ENCODE measurements around the gene CRB3.

The CRB3 gene

DNA sequence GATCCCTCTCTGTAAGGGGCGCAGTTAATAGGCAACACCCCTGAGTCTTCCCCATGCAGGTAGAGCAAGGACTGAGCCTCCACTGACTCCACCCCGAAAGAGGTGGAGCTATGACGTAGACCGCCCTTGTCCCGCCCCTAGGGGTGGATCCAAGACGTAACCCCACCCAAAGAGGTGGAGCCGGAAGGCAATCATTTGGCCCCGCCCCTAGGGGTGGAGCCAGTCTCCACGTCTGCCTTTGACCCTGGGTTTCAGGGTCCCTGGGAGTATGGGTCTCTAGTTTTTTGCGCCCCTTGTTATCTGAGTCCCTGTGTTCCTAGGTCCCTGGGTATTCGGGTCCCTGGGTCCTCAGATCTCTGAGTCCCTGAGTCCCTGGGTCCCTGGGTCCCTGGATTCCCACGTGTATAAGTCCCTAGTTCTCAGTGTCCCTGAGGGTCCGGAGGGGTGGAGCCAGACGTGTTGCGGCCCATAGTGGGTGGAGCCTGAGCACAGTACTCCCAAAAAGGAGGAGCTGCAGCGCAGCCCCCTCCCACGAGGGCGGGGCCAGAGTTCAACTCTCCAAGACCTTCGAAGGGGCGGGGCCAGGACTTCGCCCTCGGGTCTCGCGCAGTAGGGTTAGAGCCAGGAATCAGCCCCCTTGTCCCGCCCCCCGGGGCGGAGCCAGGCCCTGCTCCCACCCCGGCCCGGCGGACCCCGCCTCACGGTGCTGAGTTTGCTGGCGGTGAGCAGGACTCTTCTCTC is 12.3 kb downstream of the CRB3 start:
- H2BK5ac ChIP-seq (ENCODE audit: low read length) = no peak overlapping the region
- no peak overlapping the region for H4K5ac ChIP-seq (ENCODE audit: low read length)
- H2BK120ac ChIP-seq (ENCODE audit: low read depth, low read length) = no peak overlapping the region
- peak; percentile 99 for DNase-seq
- no peak overlapping the region for H4K8ac ChIP-seq (ENCODE audit: low read depth, low read length)
- no peak overlapping the region for H3K56ac ChIP-seq (ENCODE audit: low read length)
- H3K27ac ChIP-seq (ENCODE audit: low read depth, low read length) = no peak overlapping the region
- no peak overlapping the region for H3K23ac ChIP-seq (ENCODE audit: low read length)
- H3K36me3 ChIP-seq (ENCODE audit: control insufficient read depth, insufficient read depth, low read length) = no peaks in the 10 kb centered on the region
- H3K4me2 ChIP-seq (ENCODE audit: low read length) = peak overlapping the region; percentile 99
- no CpG with 5 or more reads among the region's 33 CpGs for WGBS (ENCODE audit: extremely low coverage, insufficient coverage, low lambda C conversion rate)
- peak overlapping the region; percentile 43 for H3K4me3 ChIP-seq (ENCODE audit: low read length)
- no peak overlapping the region for H2BK15ac ChIP-seq (replicated peaks; ENCODE audit: low read depth)
- peak overlapping the region; percentile 52 for H3K9ac ChIP-seq (ENCODE audit: low read length)
- H3K4ac ChIP-seq (ENCODE audit: low read depth, low read length) = no peak overlapping the region
- H3K27me3 ChIP-seq (ENCODE audit: insufficient read depth, low read length, poor library complexity) = no peaks in the 10 kb centered on the region
- H2AK5ac ChIP-seq (ENCODE audit: low read length) = no peak overlapping the region
- no peaks in the 10 kb centered on the region for H3K79me2 ChIP-seq (ENCODE audit: control insufficient read depth, insufficient read depth, low read length)
- no peaks in the 10 kb centered on the region for H3K79me1 ChIP-seq (ENCODE audit: low read length)
- no peaks in the 10 kb centered on the region for H3K4me1 ChIP-seq (ENCODE audit: control insufficient read depth, low read depth, low read length)
- no peak overlapping the region for H3K18ac ChIP-seq (ENCODE audit: low read length)

DNA sequence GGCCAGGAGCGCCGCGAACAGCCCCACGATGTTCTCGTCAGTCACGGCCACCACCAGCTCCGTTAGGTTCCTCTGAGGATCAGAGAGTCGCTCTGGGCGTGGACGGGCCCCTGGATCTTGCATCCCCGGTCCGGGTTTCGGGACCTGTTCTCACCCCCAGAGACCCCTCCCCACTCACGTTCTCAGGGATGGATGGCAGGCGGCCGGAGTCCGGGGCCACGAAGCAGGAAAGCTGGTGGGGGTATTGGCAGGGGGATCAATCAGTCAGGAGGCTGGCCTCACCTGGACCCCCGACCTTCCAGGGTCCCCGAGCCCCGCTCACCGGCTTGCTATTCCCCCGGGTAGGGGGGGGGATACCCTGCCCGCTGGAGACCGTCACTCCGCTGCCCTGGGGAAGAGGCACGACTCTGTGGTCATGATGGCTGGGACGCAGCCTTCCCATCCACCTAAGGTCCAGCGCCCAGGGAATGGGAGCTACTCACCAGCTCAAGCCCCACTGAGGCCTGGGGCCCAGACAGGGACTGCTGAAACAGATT is 12.9 kb downstream of the CRB3 start:
- no peak overlapping the region for H4K5ac ChIP-seq (ENCODE audit: low read length)
- no peak overlapping the region for H3K4ac ChIP-seq (ENCODE audit: low read depth, low read length)
- no peak overlapping the region for H2AK5ac ChIP-seq (ENCODE audit: low read length)
- H2BK120ac ChIP-seq (ENCODE audit: low read depth, low read length) = no peak overlapping the region
- H4K8ac ChIP-seq (ENCODE audit: low read depth, low read length) = no peak overlapping the region
- peak overlapping the region; percentile 91 for H3K4me2 ChIP-seq (ENCODE audit: low read length)
- no peak for DNase-seq
- no peaks in the 10 kb centered on the region for H3K4me1 ChIP-seq (ENCODE audit: control insufficient read depth, low read depth, low read length)
- no peaks in the 10 kb centered on the region for H3K79me2 ChIP-seq (ENCODE audit: control insufficient read depth, insufficient read depth, low read length)
- H2BK5ac ChIP-seq (ENCODE audit: low read length) = no peak overlapping the region
- H3K27me3 ChIP-seq (ENCODE audit: insufficient read depth, low read length, poor library complexity) = no peaks in the 10 kb centered on the region
- H3K4me3 ChIP-seq (ENCODE audit: low read length) = peak overlapping the region; percentile 32
- no peaks in the 10 kb centered on the region for H3K79me1 ChIP-seq (ENCODE audit: low read length)
- H3K18ac ChIP-seq (ENCODE audit: low read length) = no peak overlapping the region
- H3K27ac ChIP-seq (ENCODE audit: low read depth, low read length) = no peak overlapping the region
- peak overlapping the region; percentile 52 for H3K9ac ChIP-seq (ENCODE audit: low read length)
- H3K23ac ChIP-seq (ENCODE audit: low read length) = no peak overlapping the region
- no CpG with 5 or more reads among the region's 29 CpGs for WGBS (ENCODE audit: extremely low coverage, insufficient coverage, low lambda C conversion rate)
- H3K36me3 ChIP-seq (ENCODE audit: control insufficient read depth, insufficient read depth, low read length) = no peaks in the 10 kb centered on the region
- H3K56ac ChIP-seq (ENCODE audit: low read length) = peak overlapping the region; percentile 73
- H2BK15ac ChIP-seq (replicated peaks; ENCODE audit: low read depth) = no peak overlapping the region

DNA sequence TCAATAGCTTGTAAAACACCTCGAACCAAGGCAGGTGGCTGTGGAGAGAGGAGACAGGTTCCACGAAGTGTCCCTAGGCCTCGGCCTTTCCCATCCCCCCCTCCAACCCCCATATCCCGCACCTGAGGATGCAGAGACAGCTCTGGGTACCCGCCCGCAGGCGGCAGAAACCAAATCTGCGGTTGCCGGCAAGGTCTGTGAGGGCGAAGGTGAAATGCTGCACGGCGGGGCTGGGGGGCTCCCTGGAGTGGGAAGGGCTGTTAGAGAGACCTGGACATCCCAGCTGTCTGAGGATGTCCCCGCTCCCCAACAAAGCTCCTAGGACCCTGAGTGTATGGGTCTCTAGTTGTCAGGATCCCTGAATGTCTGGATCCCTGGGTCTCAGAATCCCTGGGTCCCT is 14.7 kb downstream of the CRB3 start:
- no peak overlapping the region for H3K4me3 ChIP-seq (ENCODE audit: low read length)
- H3K23ac ChIP-seq (ENCODE audit: low read length) = no peak overlapping the region
- no peaks in the 10 kb centered on the region for H3K79me1 ChIP-seq (ENCODE audit: low read length)
- H3K4me2 ChIP-seq (ENCODE audit: low read length) = no peak overlapping the region
- no peaks in the 10 kb centered on the region for H3K36me3 ChIP-seq (ENCODE audit: control insufficient read depth, insufficient read depth, low read length)
- no peak overlapping the region for H2AK5ac ChIP-seq (ENCODE audit: low read length)
- no peak for DNase-seq
- H3K4ac ChIP-seq (ENCODE audit: low read depth, low read length) = no peak overlapping the region
- H3K79me2 ChIP-seq (ENCODE audit: control insufficient read depth, insufficient read depth, low read length) = no peaks in the 10 kb centered on the region
- H3K9ac ChIP-seq (ENCODE audit: low read length) = no peak overlapping the region
- whole genome bisulfite sequencing (ENCODE audit: extremely low coverage, insufficient coverage, low lambda C conversion rate) = no CpG with 5 or more reads among the region's 13 CpGs
- H3K4me1 ChIP-seq (ENCODE audit: control insufficient read depth, low read depth, low read length) = no peaks in the 10 kb centered on the region
- no peaks in the 10 kb centered on the region for H3K27me3 ChIP-seq (ENCODE audit: insufficient read depth, low read length, poor library complexity)
- no peak overlapping the region for H4K5ac ChIP-seq (ENCODE audit: low read length)
- H3K18ac ChIP-seq (ENCODE audit: low read length) = no peak overlapping the region
- no peak overlapping the region for H2BK5ac ChIP-seq (ENCODE audit: low read length)
- no peak overlapping the region for H3K56ac ChIP-seq (ENCODE audit: low read length)
- H2BK120ac ChIP-seq (ENCODE audit: low read depth, low read length) = no peak overlapping the region
- H4K8ac ChIP-seq (ENCODE audit: low read depth, low read length) = no peak overlapping the region
- H2BK15ac ChIP-seq (replicated peaks; ENCODE audit: low read depth) = no peak overlapping the region
- no peak overlapping the region for H3K27ac ChIP-seq (ENCODE audit: low read depth, low read length)

DNA sequence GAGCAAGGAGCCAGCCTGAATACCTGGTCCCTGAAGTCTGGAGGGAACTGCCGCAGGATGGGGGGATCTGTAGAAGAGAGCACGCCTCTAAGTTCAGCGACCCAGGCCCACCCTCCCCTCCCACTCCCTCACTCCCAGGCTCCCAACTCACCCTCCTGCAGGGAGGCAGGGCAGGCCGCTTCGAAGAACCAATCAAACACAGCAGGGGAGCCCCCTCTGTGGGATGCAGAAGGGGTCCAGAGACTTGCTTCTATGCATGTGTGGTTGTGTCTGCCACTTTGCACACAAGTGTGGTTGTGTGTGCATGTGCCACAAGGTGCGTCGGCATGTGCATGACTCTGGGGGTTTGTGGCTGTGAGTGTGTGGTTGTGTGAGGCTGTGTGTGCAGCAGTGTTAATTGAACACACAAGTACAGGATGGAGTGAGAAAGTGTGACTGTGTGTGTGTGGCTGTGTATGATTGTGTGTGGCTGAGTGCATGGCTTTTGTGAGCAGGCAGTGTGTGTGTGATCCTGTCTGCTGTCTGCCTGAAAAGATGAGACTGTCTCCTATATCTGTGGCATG is 15.8 kb downstream of the CRB3 start:
- Histone ChIP-seq H3K4me3 (ENCODE audit: low read length) (no peak overlapping the region), H3K56ac (ENCODE audit: low read length) (no peak overlapping the region)
- WGBS (ENCODE audit: extremely low coverage, insufficient coverage, low lambda C conversion rate) = no CpG with 5 or more reads among the region's 7 CpGs

DNA sequence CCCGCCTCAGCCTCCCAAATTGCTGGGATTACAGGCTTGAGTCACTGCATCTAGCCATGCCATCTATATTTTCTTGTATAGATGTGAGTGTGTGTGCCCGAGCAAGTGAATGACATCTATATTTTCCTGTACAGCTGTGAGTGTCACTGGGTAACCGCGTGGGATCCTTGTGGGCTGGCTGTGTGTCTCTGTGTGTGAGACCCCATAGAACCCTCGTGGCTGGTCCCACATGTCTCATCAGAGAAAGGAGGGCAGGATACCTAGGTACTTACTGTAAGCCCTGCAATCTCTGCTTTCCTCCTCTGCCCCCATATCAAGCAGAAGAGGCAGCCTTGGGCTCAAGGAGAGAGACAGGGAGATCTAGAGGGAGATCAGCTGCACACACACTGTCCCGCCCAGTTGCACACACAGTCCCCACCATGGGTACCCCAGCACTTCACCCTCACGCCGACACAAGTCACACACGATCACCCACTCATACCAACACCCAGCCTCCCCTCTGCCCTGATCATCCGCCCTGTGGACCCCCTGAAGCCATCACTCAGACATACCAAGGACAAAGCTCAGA is 16.9 kb downstream of the CRB3 start:
- no peak overlapping the region for H3K23ac ChIP-seq (ENCODE audit: low read length)
- no peak overlapping the region for H2BK15ac ChIP-seq (replicated peaks; ENCODE audit: low read depth)
- H3K9ac ChIP-seq (ENCODE audit: low read length) = no peak overlapping the region
- no peak overlapping the region for H3K27ac ChIP-seq (ENCODE audit: low read depth, low read length)
- H2BK120ac ChIP-seq (ENCODE audit: low read depth, low read length) = no peak overlapping the region
- H3K4me1 ChIP-seq (ENCODE audit: control insufficient read depth, low read depth, low read length) = no peaks in the 10 kb centered on the region
- no peak overlapping the region for H4K8ac ChIP-seq (ENCODE audit: low read depth, low read length)
- no peaks in the 10 kb centered on the region for H3K79me1 ChIP-seq (ENCODE audit: low read length)
- H3K4me3 ChIP-seq (ENCODE audit: low read length) = no peak overlapping the region
- no peak overlapping the region for H3K18ac ChIP-seq (ENCODE audit: low read length)
- no peak overlapping the region for H2AK5ac ChIP-seq (ENCODE audit: low read length)
- H3K36me3 ChIP-seq (ENCODE audit: control insufficient read depth, insufficient read depth, low read length) = no peaks in the 10 kb centered on the region
- no peaks in the 10 kb centered on the region for H3K79me2 ChIP-seq (ENCODE audit: control insufficient read depth, insufficient read depth, low read length)
- no peak overlapping the region for H4K5ac ChIP-seq (ENCODE audit: low read length)
- DNase-seq = no peak
- H2BK5ac ChIP-seq (ENCODE audit: low read length) = no peak overlapping the region
- H3K4me2 ChIP-seq (ENCODE audit: low read length) = no peak overlapping the region
- H3K27me3 ChIP-seq (ENCODE audit: insufficient read depth, low read length, poor library complexity) = no peaks in the 10 kb centered on the region
- no peak overlapping the region for H3K56ac ChIP-seq (ENCODE audit: low read length)
- H3K4ac ChIP-seq (ENCODE audit: low read depth, low read length) = no peak overlapping the region
- no CpG with 5 or more reads among the region's 10 CpGs for WGBS (ENCODE audit: extremely low coverage, insufficient coverage, low lambda C conversion rate)

More for the DNA sequence above, 15.8 kb downstream of the CRB3 start:
- no peak overlapping the region for H2BK5ac ChIP-seq (ENCODE audit: low read length)
- no peaks in the 10 kb centered on the region for H3K79me1 ChIP-seq (ENCODE audit: low read length)
- H3K79me2 ChIP-seq (ENCODE audit: control insufficient read depth, insufficient read depth, low read length) = no peaks in the 10 kb centered on the region
- H2BK120ac ChIP-seq (ENCODE audit: low read depth, low read length) = no peak overlapping the region
- H3K23ac ChIP-seq (ENCODE audit: low read length) = no peak overlapping the region
- H2BK15ac ChIP-seq (replicated peaks; ENCODE audit: low read depth) = no peak overlapping the region
- H4K5ac ChIP-seq (ENCODE audit: low read length) = no peak overlapping the region
- H3K4me1 ChIP-seq (ENCODE audit: control insufficient read depth, low read depth, low read length) = no peaks in the 10 kb centered on the region
- H4K8ac ChIP-seq (ENCODE audit: low read depth, low read length) = no peak overlapping the region
- no peak for DNase-seq
- H3K4ac ChIP-seq (ENCODE audit: low read depth, low read length) = no peak overlapping the region
- no peak overlapping the region for H3K18ac ChIP-seq (ENCODE audit: low read length)
- H3K9ac ChIP-seq (ENCODE audit: low read length) = no peak overlapping the region
- H3K27ac ChIP-seq (ENCODE audit: low read depth, low read length) = no peak overlapping the region
- H3K27me3 ChIP-seq (ENCODE audit: insufficient read depth, low read length, poor library complexity) = no peaks in the 10 kb centered on the region
- no peaks in the 10 kb centered on the region for H3K36me3 ChIP-seq (ENCODE audit: control insufficient read depth, insufficient read depth, low read length)
- H2AK5ac ChIP-seq (ENCODE audit: low read length) = no peak overlapping the region
- no peak overlapping the region for H3K4me2 ChIP-seq (ENCODE audit: low read length)

Data from mesendoderm (in vitro differentiated cells).